GM18511 (cell line): Measurements from ENCODE around the gene FZD8.
A peak's percentile ranks its signal among the peaks of the same experiment; 100 is the strongest.

Source experiments
- ATAC-seq: cut with Tn5 transposase; IDR thresholded peaks from one replicate; pipeline ENCODE4 v1.9.1; 2021; ENCODE audit warnings: mild to moderate bottlenecking, moderate library complexity; ENCODE audit not compliant: unreplicated experiment

The FZD8 gene

GRCh38 chr10:35642793-35643114, 658 bp upstream of the FZD8 start:
- no peak for ATAC-seq

- peak; percentile 30 for ATAC-seq
Observed at GRCh38 chr10:35641676-35642034, 441 bp downstream of the FZD8 start.

GRCh38 chr10:35640951-35641675, 983 bp downstream of the FZD8 start:
- peak; percentile 37 for ATAC-seq

- peak; percentile 22 for ATAC-seq
Observed at GRCh38 chr10:35640474-35640873, 1.6 kb downstream of the FZD8 start.

GRCh38 chr10:35639728-35640401, 2.2 kb downstream of the FZD8 start:
- ATAC-seq: no peak

- ATAC-seq: no peak
Observed at GRCh38 chr10:35639021-35639727, 2.9 kb downstream of the FZD8 start.

- no peak for ATAC-seq
Observed at GRCh38 chr10:35638101-35638500, 4.0 kb downstream of the FZD8 start.

- ATAC-seq: no peak
Observed at GRCh38 chr10:35637462-35637861, 4.6 kb downstream of the FZD8 start.

GRCh38 chr10:35636956-35637355, 5.1 kb downstream of the FZD8 start:
- no peak for ATAC-seq

GRCh38 chr10:35635576-35635975, 6.5 kb downstream of the FZD8 start:
- peak; percentile 73 for ATAC-seq

- ATAC-seq: no peak
Observed at GRCh38 chr10:35633006-35633980, 8.8 kb downstream of the FZD8 start.

GRCh38 chr10:35632027-35632426, 10.1 kb downstream of the FZD8 start:
- no peak for ATAC-seq

- ATAC-seq: no peak
Observed at GRCh38 chr10:35631404-35631803, 10.7 kb downstream of the FZD8 start.

GRCh38 chr10:35626971-35627507, 15.1 kb downstream of the FZD8 start:
- ATAC-seq: no peak

GRCh38 chr10:35614312-35614711, 27.8 kb downstream of the FZD8 start:
- ATAC-seq: no peak

GRCh38 chr10:35613597-35614226, 28.4 kb downstream of the FZD8 start:
- ATAC-seq: no peak

- no peak for ATAC-seq
Observed at GRCh38 chr10:35613107-35613440, 29.0 kb downstream of the FZD8 start.

- ATAC-seq: no peak
Observed at GRCh38 chr10:35612385-35613106, 29.6 kb downstream of the FZD8 start.

- no peak for ATAC-seq
Observed at GRCh38 chr10:35611750-35612149, 30.3 kb downstream of the FZD8 start.

GRCh38 chr10:35608328-35608672, 33.8 kb downstream of the FZD8 start:
- ATAC-seq: no peak
